AG09309 (cell line): Measurements from ENCODE around the gene EPC1.

ENCODE experiments used
- DNase-seq: peaks from one replicate; pipeline ENCODE4 v3.0.0-alpha.2; 2010; ENCODE audit warnings: low read depth
- H3K4me3 ChIP-seq: 2 replicates; pipeline ENCODE4 v1.5.1; 2011; ENCODE audit warnings: mild to moderate bottlenecking, low read depth, low read length, moderate library complexity; ENCODE audit not compliant: control insufficient read depth
- CTCF ChIP-seq: IDR thresholded peaks from 2 replicates; pipeline ENCODE4 v1.5.1; 2011; ENCODE audit warnings: mild to moderate bottlenecking, low read depth, low read length, inconsistent platforms; ENCODE audit not compliant: insufficient read depth, control insufficient read depth; ENCODE audit errors: missing control alignments

Gene EPC1

GRCh38 chr10:32348297-32349198 lies 1.6 kb upstream of the EPC1 start:
- no peak for TF ChIP-seq CTCF
- no peak for DNase-seq
- H3K4me3 ChIP-seq = no peak overlapping the region

- no peak for TF ChIP-seq CTCF
- H3K4me3 ChIP-seq = peak overlapping the region; percentile 90
- no peak for DNase-seq
Observed at GRCh38 chr10:32347363-32348022, 535 bp upstream of the EPC1 start.

DNA sequence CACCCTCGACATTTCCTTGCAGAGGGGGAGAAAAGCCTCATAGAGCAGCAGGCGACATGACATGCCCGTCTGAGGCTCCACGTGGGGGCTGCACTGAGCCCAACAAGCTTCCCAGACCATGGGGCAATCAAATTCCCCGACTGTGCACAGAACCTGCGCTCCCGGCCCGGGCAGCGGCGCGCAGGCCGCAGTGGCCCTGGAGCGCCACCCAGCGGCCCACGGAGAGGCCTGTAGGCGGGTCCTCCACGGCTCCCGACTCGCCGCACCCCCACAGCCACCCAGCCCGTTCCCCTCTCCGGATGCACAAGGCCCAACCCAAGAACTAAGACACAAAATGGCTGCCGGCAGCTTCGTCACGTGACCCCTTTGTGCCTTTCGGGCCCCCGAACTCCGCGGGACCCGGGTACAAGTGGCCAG lies 816 bp downstream of the EPC1 start:
- peak; percentile 77 for TF ChIP-seq CTCF
- peak; percentile 80 for DNase-seq
- peak overlapping the region; percentile 90 for H3K4me3 ChIP-seq

- no peak overlapping the region for H3K4me3 ChIP-seq
Observed at GRCh38 chr10:32341596-32341995, 5.4 kb downstream of the EPC1 start.

DNA sequence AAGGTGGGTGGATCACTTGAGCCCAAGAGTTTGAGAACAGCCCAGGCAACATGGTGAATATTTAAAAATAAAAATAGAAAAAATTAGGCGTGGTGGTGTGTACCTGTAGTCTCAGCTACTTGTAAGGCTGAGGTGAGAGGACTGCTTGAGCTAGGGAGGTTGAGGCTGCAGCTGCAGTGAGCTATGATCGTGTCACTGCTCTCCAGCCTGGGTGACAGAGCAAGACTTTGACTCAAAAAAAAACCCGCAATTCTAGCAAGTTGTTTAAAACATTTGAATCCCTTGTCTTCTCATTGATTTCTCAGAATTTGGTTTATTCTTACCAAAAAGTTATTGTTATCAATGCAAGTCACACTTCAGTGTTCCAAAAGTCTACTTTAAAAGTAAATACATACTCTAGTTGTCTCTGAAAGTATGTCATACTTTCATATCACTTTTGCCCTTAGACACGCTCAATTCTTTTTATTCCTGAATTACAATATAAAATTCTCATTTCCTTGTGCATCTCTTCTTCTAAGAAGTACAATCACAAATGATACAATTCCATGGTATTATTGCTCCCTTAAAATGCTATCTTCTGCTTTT lies 6.3 kb downstream of the EPC1 start:
- no peak for TF ChIP-seq CTCF
- H3K4me3 ChIP-seq = no peak overlapping the region
- no peak for DNase-seq

More at GRCh38 chr10:32341596-32341995, 5.4 kb downstream of the EPC1 start:
- no peak for DNase-seq
- TF ChIP-seq CTCF = no peak

- TF ChIP-seq CTCF = no peak
- H3K4me3 ChIP-seq = no peak overlapping the region
- no peak for DNase-seq
Observed at GRCh38 chr10:32338262-32338661, 8.7 kb downstream of the EPC1 start.
